Mesenchymal stem cell (in vitro differentiated cells and primary cell): ENCODE measurements around the gene PPP1R15A. TPM values are rescaled to one million over a fixed set of nuclear protein-coding genes. Genes with fewer than 3 reads are reported as not detected.

ENCODE experiments used
- DNase-seq: peaks from one replicate; pipeline ENCODE4 v3.0.0-alpha.2; 2013
- H2AFZ ChIP-seq: one replicate; pipeline ENCODE4 v1.6.1; 2013; ENCODE audit warnings: low read depth, mild to moderate bottlenecking, control low read depth, inconsistent platforms, low read length, moderate library complexity
- H2AK5ac ChIP-seq: 2 replicates; pipeline ENCODE4 v1.6.1; 2013; ENCODE audit warnings: low read length, moderate library complexity, mild to moderate bottlenecking, inconsistent platforms; ENCODE audit not compliant: severe bottlenecking
- H2BK120ac ChIP-seq: one replicate; pipeline ENCODE4 v1.6.1; 2013; ENCODE audit warnings: low read depth, mild to moderate bottlenecking, inconsistent platforms, low read length, moderate library complexity
- H2BK12ac ChIP-seq, 2 experiments: one replicate each; pipeline ENCODE4 v1.6.1; 2013; ENCODE audit warnings: inconsistent platforms in 2 of 2, low read length in 2 of 2, mild to moderate bottlenecking in 2 of 2, moderate library complexity in 2 of 2, control low read depth in 1 of 2
- H2BK15ac ChIP-seq: one replicate; pipeline ENCODE4 v1.6.1; 2013; ENCODE audit warnings: mild to moderate bottlenecking, low read depth, inconsistent platforms; ENCODE audit not compliant: poor library complexity, severe bottlenecking
- H2BK5ac ChIP-seq: 2 replicates; pipeline ENCODE4 v1.6.1; 2013; ENCODE audit warnings: low read depth, mild to moderate bottlenecking, low read length, control low read depth, inconsistent platforms; ENCODE audit not compliant: poor library complexity, severe bottlenecking
- H3K14ac ChIP-seq, 2 experiments: one replicate each; pipeline ENCODE4 v1.6.1; 2013; ENCODE audit warnings: inconsistent platforms in 2 of 2, low read length in 2 of 2, control low read depth in 1 of 2, mild to moderate bottlenecking in 1 of 2, moderate library complexity in 1 of 2
- H3K18ac ChIP-seq, 2 experiments: one replicate each; pipeline ENCODE4 v1.6.1; 2013; ENCODE audit warnings: inconsistent platforms in 2 of 2, low read length in 2 of 2, control low read depth in 1 of 2, low read depth in 1 of 2, mild to moderate bottlenecking in 1 of 2
- H3K23ac ChIP-seq, 2 experiments: one replicate each; pipeline ENCODE4 v1.6.1; 2013; ENCODE audit warnings: inconsistent platforms in 2 of 2, low read length in 2 of 2, mild to moderate bottlenecking in 2 of 2, moderate library complexity in 2 of 2, control low read depth in 1 of 2
- H3K27ac ChIP-seq: 2 replicates; pipeline ENCODE4 v1.5.1; 2013; ENCODE audit warnings: mild to moderate bottlenecking, moderate library complexity, low read length, control low read depth, inconsistent platforms; ENCODE audit not compliant: poor library complexity, severe bottlenecking
- H3K27me3 ChIP-seq, 2 experiments: 2 replicates each; pipeline versions ENCODE4 v1.6.1 to v1.7.0; 2013; ENCODE audit warnings: low read length in 2 of 2, mild to moderate bottlenecking in 2 of 2, moderate library complexity in 2 of 2, control low read depth in 1 of 2, inconsistent platforms in 1 of 2; ENCODE audit not compliant: control insufficient read depth in 1 of 2, insufficient read depth in 1 of 2
- H3K36me3 ChIP-seq, 2 experiments: 2 replicates each; pipeline versions ENCODE4 v1.6.1 to v1.7.0; 2013; ENCODE audit warnings: low read length in 2 of 2, control low read depth in 1 of 2, inconsistent platforms in 1 of 2, low read depth in 1 of 2, mild to moderate bottlenecking in 1 of 2; ENCODE audit not compliant: insufficient read depth in 2 of 2, control insufficient read depth in 1 of 2
- H3K4ac ChIP-seq, 2 experiments: one replicate each; pipeline ENCODE4 v1.6.1; 2013; ENCODE audit warnings: inconsistent platforms in 2 of 2, low read length in 2 of 2, mild to moderate bottlenecking in 2 of 2, moderate library complexity in 2 of 2, control low read depth in 1 of 2, low read depth in 1 of 2
- H3K4me1 ChIP-seq: 2 replicates; pipeline ENCODE4 v1.6.1; 2013; ENCODE audit warnings: low read depth, low read length, control low read depth; ENCODE audit not compliant: control insufficient read depth, insufficient read depth
- H3K4me2 ChIP-seq: 2 replicates; pipeline ENCODE4 v1.6.1; 2013; ENCODE audit warnings: low read length, mild to moderate bottlenecking, inconsistent platforms; ENCODE audit not compliant: poor library complexity, severe bottlenecking
- H3K4me3 ChIP-seq, 2 experiments: 2 replicates each; pipeline versions ENCODE4 v1.5.1 to v1.7.0; 2013; ENCODE audit warnings: low read length in 2 of 2, mild to moderate bottlenecking in 2 of 2, control low read depth in 1 of 2, low read depth in 1 of 2; ENCODE audit not compliant: insufficient read depth in 1 of 2
- H3K79me1 ChIP-seq: replicated peaks from 2 replicates; pipeline ENCODE4 v1.6.1; 2013; ENCODE audit warnings: mild to moderate bottlenecking, control low read depth, low read length, inconsistent platforms; ENCODE audit not compliant: poor library complexity, severe bottlenecking
- H3K9ac ChIP-seq: 2 replicates; pipeline ENCODE4 v1.7.0; 2013; ENCODE audit warnings: mild to moderate bottlenecking, low read length, moderate library complexity
- H3K9me3 ChIP-seq: 2 replicates; pipeline ENCODE4 v1.7.0; 2013; ENCODE audit warnings: mild to moderate bottlenecking, low read length; ENCODE audit not compliant: control insufficient read depth
- H4K8ac ChIP-seq: one replicate; pipeline ENCODE4 v1.6.1; 2013; ENCODE audit warnings: inconsistent platforms, mild to moderate bottlenecking, low read length, moderate library complexity
- H4K91ac ChIP-seq: one replicate; pipeline ENCODE4 v1.6.1; 2013; ENCODE audit warnings: mild to moderate bottlenecking, low read length, inconsistent platforms
- WGBS: methylation state at CpG from one replicate; pipeline ENCODE4 v1.1.7; 2013; ENCODE audit warnings: mixed read lengths; 5-methylcytosine and 5-hydroxymethylcytosine counted together
- polyA plus RNA-seq, 2 experiments: library from polyadenylated mRNA; stranded (reverse); fragments of 200-250 nt; gene quantifications; one replicate each; pipeline ENCODE4 v1.2.3, GENCODE V29; 2013

Gene PPP1R15A
- 121 TPM for polyA plus RNA-seq (2013, experiment 1 of 2)
- polyA plus RNA-seq (2013, experiment 2 of 2): 118 TPM

- H3K79me1 ChIP-seq: peaks cover 1% of the 10 kb centered on the region
- H3K9ac ChIP-seq: peak within 1 kb of the TSS; percentile 98
- peak within 1 kb of the TSS; percentile 72 to 87 for H3K4me3 ChIP-seq
- no peak within 1 kb of the TSS for H2AFZ ChIP-seq
- peak within 1 kb of the TSS; percentile 97 for H3K27ac ChIP-seq
- peak within 1 kb of the TSS; percentile 78 for H3K4me2 ChIP-seq
- H3K4me1 ChIP-seq: peaks cover 39% of the 10 kb centered on the region
- peak within 1 kb of the TSS; percentile 99 for H2BK15ac ChIP-seq
- peak; percentile 99 for DNase-seq
- WGBS: under 1% methylated on average over 53 of the region's 53 CpGs
- peak within 1 kb of the TSS; percentile 88 for H4K8ac ChIP-seq
- H2BK12ac ChIP-seq: peak within 1 kb of the TSS; percentile 42 to 95
- H3K36me3 ChIP-seq: peaks cover 30 to 42% of the 10 kb centered on the region in 2 experiments
- H2BK120ac ChIP-seq: peak within 1 kb of the TSS; percentile 100
- peak within 1 kb of the TSS; percentile 83 to 97 for H3K4ac ChIP-seq
- peak within 1 kb of the TSS; percentile 100 for H4K91ac ChIP-seq
- H2BK5ac ChIP-seq: peak within 1 kb of the TSS; percentile 94
- no peaks in the 10 kb centered on the region for H3K9me3 ChIP-seq
- H3K18ac ChIP-seq: peak within 1 kb of the TSS; percentile 95 to 98
- no peaks in the 10 kb centered on the region for H3K27me3 ChIP-seq
- H2AK5ac ChIP-seq: peak within 1 kb of the TSS; percentile 4
- peak within 1 kb of the TSS; percentile 9 to 90 for H3K23ac ChIP-seq
- peak within 1 kb of the TSS; percentile 63 to 99 for H3K14ac ChIP-seq
Observed at GRCh38 chr19:48872182-48872883, at the start of gene PPP1R15A. PPP1R15A (plus strand) TSS chr19:48872421; CDS start chr19:48873234, 813 bp downstream.

- 99% methylated on average over 2 of the region's 2 CpGs for WGBS
- H3K4me3 ChIP-seq: no peak overlapping the region
Observed at GRCh38 chr19:48822514-48822913, 49.7 kb upstream of the PPP1R15A start.

GRCh38 chr19:48826606-48827020 lies 45.6 kb upstream of the PPP1R15A start:
- no peaks in the 10 kb centered on the region for H3K9me3 ChIP-seq
- no peak overlapping the region for H3K14ac ChIP-seq
- no peak overlapping the region for H2AFZ ChIP-seq
- DNase-seq: no peak
- H3K27ac ChIP-seq: no peak overlapping the region
- no peaks in the 10 kb centered on the region for H3K27me3 ChIP-seq
- no peak overlapping the region for H2BK5ac ChIP-seq
- peaks cover 30 to 55% of the 10 kb centered on the region in 2 experiments for H3K36me3 ChIP-seq
- no peak overlapping the region for H3K4me3 ChIP-seq
- no peak overlapping the region for H4K8ac ChIP-seq
- 83% methylated on average over 8 of the region's 8 CpGs for WGBS
- H3K4me1 ChIP-seq: peaks cover 3% of the 10 kb centered on the region
- H2AK5ac ChIP-seq: no peak overlapping the region
- H3K4me2 ChIP-seq: no peak overlapping the region
- H3K79me1 ChIP-seq: peaks cover 1% of the 10 kb centered on the region
- no peak overlapping the region for H4K91ac ChIP-seq
- no peak overlapping the region for H3K23ac ChIP-seq
- H3K4ac ChIP-seq: no peak overlapping the region
- H2BK12ac ChIP-seq: no peak overlapping the region
- H2BK120ac ChIP-seq: no peak overlapping the region
- H3K18ac ChIP-seq: no peak overlapping the region
- H3K9ac ChIP-seq: no peak overlapping the region
- no peak overlapping the region for H2BK15ac ChIP-seq

More at GRCh38 chr19:48822514-48822913, 49.7 kb upstream of the PPP1R15A start:
- Histone ChIP-seq H2BK12ac (no peak overlapping the region), H3K27ac (no peak overlapping the region), H3K9me3 (no peaks in the 10 kb centered on the region), H3K18ac (no peak overlapping the region), H2BK15ac (no peak overlapping the region), H3K79me1 (no peaks in the 10 kb centered on the region), H3K9ac (no peak overlapping the region), H3K4me1 (peaks cover 9% of the 10 kb centered on the region), H3K4me2 (no peak overlapping the region), H4K91ac (no peak overlapping the region), H2BK5ac (no peak overlapping the region), H2AFZ (no peak overlapping the region), H3K14ac (no peak overlapping the region), H4K8ac (no peak overlapping the region), H2AK5ac (no peak overlapping the region), H3K27me3 (no peaks in the 10 kb centered on the region), H2BK120ac (no peak overlapping the region), H3K23ac (no peak overlapping the region), H3K4ac (no peak overlapping the region), H3K36me3 (peaks cover 13 to 34% of the 10 kb centered on the region in 2 experiments)
- no peak for DNase-seq

GRCh38 chr19:48830088-48830487 lies 42.1 kb upstream of the PPP1R15A start:
- H3K4me1 ChIP-seq: no peaks in the 10 kb centered on the region
- H3K23ac ChIP-seq: no peak overlapping the region
- H2BK12ac ChIP-seq: no peak overlapping the region
- H3K4me2 ChIP-seq: no peak overlapping the region
- no peak overlapping the region for H2BK120ac ChIP-seq
- H3K9ac ChIP-seq: no peak overlapping the region
- peaks cover 52 to 58% of the 10 kb centered on the region in 2 experiments for H3K36me3 ChIP-seq
- H3K4me3 ChIP-seq: no peak overlapping the region
- H2BK15ac ChIP-seq: no peak overlapping the region
- H3K18ac ChIP-seq: no peak overlapping the region
- no peak overlapping the region for H3K27ac ChIP-seq
- no peak overlapping the region for H3K14ac ChIP-seq
- H2AK5ac ChIP-seq: no peak overlapping the region
- no peak overlapping the region for H4K8ac ChIP-seq
- H3K9me3 ChIP-seq: no peaks in the 10 kb centered on the region
- H3K27me3 ChIP-seq: no peaks in the 10 kb centered on the region
- no peak overlapping the region for H2BK5ac ChIP-seq
- 66% methylated on average over 9 of the region's 9 CpGs for WGBS
- H3K4ac ChIP-seq: no peak overlapping the region
- no peak overlapping the region for H4K91ac ChIP-seq
- DNase-seq: no peak
- no peak overlapping the region for H2AFZ ChIP-seq
- peaks cover 9% of the 10 kb centered on the region for H3K79me1 ChIP-seq
